Measurements from ENCODE around the gene SLC6A19.

SLC6A19 gene

DNA sequence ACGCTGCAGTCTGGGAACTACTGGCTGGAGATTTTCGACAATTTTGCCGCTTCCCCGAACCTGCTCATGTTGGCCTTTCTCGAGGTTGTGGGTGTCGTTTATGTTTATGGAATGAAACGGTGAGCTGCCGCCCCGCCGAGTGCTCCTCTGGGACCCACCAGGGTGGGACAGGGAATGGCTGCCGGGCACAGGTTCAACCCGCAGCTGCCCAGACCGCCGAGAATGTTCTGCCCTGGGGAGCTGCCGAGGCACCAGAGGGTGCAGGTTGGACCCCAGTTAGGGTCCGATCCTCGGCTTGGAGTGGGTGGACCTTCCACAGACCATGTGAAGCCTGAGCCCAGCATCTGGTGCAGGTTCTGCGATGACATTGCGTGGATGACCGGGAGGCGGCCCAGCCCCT lies 42.9 kb downstream of the SLC6A19 start:
- DNase-seq (ENCODE audit: low spot score): no peak

DNA sequence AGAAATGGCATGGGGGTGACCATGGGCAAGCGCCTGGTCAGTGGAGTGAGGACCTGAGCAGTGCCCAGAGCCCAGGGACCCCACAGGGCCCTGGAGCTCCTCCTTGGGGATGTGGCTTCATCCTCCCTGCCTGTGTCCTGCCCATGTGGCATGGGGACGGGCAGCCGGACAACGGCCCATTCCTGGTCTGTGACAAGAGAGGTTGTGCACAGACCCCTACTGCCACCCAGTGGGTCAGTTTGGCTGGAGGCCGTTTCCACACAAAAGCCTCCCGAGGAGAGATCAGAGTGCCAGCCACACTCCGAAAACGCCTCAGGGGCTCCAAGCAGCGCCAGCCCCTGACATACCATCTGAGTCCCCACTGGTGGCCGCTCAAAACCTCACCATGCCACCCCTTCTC lies 43.6 kb downstream of the SLC6A19 start:
- no peak for DNase-seq (ENCODE audit: low spot score)

DNA sequence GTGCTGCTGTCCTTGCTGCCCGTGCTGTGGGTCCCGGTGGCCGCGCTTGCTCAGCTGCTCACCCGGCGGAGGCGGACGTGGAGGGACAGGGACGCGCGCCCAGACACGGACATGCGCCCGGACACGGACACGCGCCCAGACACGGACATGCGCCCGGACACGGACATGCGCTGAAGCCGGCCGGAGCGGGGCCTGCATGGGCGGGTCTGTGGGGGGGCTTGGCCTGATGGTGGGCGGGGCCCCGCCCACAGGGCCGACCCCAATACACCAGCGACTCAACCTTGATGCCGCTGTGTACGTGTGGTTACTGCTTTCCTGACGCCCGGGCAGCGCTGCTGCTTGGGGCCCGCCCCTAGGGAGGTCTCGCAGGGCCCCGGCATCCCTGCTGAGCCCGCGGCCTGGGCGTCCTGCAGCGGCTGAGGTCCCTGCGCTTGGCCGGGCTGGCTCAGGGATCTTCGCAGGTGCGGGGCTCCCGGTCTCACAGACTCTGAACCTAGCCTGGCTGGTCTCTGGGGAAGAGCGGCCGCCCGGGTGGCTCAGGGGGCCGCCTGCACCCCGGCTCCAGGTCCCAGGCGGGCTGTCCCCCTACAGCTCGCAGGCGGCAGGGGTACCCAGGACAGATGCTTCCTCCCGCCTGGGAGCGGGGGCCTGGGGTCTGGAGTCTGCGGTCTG lies 44.6 kb downstream of the SLC6A19 start:
- no peak for DNase-seq (ENCODE audit: low spot score)

DNA sequence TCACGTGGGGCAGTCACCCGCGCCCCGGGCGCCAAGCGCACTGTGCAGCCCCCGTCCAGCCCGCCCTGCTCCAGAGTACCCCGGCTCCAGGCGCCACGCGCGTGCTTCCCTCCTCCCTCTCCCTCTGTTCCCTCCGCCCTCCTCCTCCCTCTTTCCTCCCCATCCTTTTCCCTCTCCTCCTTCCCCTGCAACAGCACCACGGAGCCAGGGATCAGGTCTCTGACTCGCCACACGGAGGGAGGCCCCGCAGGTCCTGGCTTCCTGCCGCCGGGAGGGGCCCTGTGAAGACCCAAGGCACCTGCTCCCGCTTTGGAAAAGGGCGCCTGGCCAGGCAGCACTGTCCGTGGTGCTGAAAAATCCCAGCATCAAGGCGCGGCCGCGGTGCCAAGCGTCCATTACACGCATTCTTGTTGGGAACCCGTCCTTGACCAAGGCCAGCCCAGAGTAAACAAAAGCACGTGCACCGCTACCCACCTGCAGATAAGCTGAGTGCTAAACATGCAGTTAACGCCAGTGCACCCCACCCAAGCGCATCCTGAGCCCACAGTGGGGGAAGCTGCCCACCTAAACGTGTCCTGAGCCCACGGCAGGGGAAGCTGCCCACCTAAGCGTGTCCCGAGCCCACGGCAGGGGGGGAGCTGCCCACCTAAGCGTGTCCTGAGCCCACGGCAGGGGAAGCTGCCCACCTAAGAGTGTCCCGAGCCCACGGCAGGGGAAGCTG lies 45.5 kb downstream of the SLC6A19 start:
- peak; percentile 68 for DNase-seq (ENCODE audit: low spot score)

DNA sequence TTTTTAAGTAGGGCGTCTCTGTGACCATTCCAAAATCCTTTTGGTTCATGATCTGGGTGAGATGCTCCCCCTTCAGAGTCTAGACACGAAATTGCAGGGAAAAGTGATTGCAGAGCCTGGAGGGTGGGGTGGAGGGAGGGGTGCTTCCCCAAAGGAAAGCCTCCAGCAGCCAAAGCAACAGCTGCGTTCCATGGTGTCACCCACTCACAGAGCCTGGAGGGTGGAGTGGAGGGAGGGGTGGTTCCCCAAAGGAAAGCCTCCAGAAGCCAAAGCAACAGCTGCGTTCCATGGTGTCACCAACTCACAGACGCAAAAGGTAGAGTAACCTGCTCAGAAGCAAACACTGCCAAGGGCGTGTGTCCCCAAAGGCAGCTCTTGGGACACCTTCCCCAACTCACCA lies 46.4 kb downstream of the SLC6A19 start:
- DNase-seq (ENCODE audit: low spot score): no peak

DNA sequence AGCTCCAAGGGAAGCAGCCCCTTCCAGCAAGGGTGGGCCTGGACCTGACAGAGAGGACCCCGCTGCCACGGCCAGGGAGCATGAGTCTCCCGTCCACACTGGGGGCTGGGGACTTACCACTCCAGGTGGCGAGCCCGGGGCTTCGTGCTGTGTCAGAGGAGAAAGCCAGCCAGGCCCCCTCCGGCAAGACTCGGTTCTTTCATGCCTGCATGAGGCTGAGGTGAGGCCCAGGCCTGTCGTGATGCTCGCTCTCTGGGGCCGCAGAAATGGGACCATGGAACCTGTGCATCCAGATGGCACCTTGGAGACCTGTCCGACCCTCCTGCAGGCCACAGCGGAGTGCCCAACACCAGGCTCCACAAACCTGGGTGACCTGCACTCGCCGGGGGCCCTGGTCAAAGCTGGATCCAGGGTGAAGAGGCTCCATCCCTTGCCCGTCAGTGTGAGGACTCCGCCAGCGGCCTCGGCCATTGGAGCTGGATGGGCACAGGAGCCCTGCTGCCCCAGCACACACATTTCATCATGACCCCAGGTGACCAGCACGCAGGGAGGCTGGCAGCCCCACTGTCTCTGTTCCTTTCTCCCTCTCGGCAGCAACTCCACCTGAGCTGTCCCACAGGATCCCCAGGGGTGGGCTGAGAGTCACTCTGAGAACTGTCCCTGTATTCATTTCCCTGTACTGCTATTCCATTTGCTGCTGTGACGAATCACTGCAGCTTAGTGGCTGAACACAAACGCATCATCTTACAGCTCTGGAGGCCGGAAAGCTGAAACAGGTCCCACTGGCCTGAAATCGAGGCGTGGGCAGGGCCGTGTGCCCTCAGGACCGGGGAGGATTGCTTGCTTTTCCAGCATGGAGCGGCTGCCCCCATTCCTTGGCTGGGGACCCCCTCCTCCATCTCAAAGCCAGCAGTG lies 48.2 kb downstream of the SLC6A19 start:
- DNase-seq (ENCODE audit: low spot score): no peak

DNA sequence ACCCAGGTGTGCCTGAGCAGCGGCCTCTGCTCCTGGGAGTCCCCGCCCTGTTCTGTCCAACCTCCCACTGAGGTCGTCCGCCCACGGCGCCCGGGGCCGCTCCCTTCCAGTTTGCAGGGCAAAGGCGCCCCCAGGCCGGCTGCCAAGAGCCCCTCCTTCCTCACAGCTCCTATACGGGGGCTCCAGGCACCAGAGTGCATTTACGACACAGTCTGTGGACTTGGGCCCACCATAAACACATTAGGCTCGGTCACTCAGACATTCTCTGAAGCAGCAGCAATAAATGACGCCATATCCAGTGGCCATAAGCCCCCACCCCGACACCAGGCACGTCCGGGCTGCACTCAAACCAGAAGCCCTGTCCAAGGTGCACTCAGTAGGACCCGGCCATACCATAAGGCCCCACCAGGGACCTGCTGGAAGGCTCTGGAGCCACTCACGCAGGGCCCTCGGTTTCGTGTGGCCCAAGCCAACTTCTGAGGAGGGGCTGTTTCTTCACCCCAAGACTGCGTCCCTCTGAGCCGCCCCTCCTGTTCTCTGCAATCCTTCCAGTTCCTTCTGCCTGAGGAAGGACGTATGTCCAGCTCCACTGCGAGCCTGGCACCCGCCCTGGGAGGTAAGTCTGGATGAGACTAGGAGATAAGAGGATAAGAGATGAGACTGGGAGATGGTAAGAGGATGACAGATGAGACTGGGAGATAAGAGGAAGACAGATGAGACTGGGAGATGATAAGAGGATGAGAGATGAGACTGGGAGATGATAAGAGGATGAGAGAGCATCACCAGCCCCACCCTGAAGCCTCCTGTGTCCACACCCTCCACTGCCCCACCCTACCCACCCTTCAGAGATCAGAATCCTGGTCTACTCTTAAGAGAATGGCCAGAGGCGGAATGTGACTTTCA lies 50.5 kb downstream of the SLC6A19 start:
- no peak for DNase-seq (ENCODE audit: low spot score)

DNA sequence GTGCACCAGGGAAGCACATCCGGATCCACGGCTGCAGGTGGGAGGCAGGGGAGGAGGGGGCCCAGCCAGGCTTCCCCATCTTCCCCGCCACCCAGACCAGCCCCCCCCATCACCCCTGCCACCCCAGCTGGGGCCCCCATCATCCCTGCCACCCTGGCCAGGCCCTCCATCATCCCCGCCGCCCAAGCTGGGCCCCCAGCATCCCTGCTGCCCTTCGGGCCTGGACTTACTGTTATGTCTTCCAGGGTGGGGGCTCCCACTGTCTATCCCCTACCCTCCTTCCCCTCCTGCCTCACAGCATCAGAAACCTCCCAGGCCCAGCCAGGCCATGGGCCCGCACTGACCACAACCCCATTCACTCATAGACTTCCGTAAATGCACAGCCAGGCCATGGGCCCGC lies 51.3 kb downstream of the SLC6A19 start:
- no peak for DNase-seq (ENCODE audit: low spot score)

DNA sequence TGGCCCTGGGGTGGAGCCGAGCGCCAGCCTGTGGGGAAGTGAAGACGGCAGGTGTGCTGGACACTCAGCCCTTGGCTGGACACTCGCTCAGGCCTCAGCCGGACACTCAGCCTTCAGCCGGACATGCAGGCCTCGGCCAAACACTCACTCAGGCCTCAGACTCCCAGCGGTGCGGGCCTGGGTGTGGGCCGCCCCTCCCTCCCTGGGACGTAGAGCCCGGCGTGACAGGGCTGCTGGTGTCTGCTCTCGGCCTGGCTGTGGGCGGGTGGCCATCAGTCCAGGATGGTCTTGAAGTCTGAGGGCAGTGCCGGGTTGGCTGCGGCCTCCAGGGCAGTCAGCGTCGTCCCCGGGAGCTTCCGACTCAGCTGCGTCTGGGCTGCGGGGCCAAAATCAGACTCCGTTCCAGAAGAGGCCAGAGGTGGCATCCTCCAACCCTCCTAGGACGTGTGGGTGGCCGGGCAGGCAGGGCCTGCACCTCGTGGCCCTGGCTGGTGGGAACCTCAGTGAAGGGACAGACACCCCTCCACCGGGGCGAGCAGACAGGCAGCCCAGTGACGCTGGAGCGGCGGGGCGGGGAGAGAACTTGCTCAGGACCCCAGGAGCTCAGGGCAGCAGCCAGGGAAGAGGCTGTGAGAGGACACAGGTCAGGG lies 52.2 kb downstream of the SLC6A19 start:
- DNase-seq (ENCODE audit: low spot score): no peak

DNA sequence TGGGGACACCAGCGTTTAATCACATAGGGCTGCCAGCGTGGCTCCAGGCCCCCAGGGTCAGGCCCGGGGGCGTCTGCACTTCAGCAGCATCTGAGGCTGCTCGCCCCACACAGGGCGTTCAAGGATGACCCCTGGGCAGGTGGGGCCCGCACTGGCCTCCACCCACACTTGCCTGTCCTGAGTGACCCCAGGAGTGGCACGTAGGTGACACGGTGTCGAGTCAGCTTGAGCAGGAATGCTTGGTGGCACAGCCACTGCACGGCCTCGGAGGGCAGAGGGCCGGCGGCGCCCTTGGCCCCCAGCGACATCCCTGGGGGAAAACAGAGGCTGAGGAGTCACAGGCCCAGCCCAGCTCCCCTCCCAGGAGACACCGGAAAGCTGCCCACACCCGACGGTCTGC lies 52.8 kb downstream of the SLC6A19 start:
- DNase-seq (ENCODE audit: low spot score): no peak

DNA sequence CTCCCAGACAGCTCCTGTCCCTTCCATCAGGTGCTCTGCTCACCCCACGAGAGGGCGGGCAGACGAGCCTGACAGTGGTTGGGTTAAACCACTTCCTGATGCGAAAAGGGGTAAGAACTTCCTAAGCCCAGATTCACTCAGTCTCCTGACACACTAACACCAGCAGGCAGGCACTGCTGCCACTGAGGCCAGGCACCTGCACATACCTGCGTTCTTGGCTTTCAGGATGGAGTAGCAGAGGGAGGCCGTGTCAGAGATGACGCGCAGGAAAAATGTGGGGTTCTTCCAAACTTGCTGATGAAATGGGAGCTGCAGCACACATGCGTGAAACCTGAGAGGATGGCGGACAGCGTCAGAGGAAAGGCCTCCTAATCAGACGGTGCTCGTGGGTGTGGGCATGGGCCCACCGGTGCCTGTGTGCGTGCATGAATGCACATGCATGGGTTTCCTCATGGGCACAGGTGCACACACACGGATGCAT lies 53.7 kb downstream of the SLC6A19 start:
- DNase-seq (ENCODE audit: low spot score): no peak

DNA sequence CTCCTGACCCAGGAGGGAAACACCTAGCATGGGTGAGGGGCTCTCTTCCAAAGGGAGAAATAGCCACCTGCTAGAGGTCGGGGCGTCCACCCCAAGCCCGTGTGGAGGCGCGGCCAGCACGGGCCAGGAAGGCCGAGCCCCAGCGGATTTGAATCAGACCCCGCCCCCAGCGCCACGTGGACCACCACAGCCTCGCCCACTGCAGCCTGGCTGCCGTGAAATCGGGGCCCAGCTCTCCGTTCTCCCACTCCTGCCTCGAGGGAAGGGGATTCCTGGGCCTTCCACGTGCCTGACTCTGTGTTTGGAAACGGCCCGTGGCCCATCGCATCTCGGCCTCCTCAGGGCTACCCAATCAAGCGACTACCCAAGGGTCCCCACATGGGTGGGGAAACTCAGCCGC lies 55.4 kb downstream of the SLC6A19 start:
- DNase-seq (ENCODE audit: low spot score): no peak

DNA sequence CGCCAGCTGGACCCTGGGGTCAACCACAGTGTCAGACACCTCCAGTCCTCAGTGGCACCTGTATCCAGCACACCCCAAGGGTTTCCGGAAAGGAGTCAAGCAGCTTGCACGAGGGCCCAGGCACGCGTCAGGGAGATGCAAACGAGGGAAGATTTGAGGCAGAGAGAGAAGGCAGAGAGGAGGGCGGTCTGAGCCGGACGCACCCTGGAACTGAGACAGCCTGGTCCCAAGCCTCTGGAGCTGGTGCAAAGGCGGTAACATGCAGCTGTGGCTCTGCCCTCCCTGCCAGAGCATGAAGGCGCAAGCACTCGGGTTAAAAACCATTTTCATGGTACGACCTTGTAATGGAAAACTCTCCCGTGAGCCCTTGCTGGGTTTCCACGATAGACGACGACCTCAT lies 56.0 kb downstream of the SLC6A19 start:
- DNase-seq (ENCODE audit: low spot score): no peak

DNA sequence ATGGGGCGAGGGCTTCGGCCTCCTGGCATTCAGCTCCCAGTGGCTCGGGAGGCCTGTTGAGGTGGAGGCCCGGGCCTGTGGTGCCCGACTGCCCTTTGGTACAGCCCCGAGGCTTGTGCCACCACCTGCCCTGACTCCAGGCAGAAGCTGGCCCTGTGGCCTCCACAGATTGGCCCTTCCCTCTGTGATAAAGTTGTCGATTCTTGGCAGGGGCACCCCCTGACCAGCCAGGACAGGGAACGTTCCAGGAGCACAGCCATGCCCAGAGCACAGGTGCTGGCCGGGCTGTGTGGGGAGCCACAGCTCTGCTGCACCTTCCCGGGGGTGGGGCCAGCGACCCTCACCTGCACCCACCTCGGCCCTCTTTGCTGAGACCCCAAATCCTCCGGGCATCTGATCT lies 56.4 kb downstream of the SLC6A19 start:
- DNase-seq (ENCODE audit: low spot score): no peak

DNA sequence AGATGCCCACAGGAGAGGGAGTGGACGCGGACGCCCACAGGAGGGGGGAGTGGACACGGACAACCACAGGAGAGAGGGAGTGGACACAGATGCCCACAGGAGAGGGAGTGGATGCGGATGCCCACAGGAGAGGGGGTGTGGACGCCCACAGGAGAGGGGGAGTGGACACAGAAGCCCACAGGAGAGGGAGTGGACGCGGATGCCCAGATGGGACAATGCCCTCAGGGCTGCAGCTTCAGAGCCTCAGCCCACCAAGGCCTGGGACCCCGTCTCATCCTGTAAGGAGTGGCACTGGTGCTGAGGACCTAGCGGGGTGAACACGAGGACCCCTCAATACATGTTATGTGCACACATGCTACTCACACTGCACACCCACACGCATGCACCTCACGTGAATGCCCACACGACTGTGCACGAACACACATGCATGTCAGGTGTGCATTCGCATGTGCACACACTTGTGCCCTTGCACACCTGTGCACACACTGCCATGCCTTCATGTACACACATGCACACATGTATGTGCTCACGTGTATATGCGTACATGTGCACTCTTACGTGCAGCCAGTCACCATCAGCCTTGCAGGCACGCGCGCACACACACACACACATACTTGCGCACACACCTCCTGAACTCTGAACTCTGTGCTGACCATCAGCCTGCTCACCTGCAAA lies 58.5 kb downstream of the SLC6A19 start:
- no peak for DNase-seq (ENCODE audit: low spot score)

DNA sequence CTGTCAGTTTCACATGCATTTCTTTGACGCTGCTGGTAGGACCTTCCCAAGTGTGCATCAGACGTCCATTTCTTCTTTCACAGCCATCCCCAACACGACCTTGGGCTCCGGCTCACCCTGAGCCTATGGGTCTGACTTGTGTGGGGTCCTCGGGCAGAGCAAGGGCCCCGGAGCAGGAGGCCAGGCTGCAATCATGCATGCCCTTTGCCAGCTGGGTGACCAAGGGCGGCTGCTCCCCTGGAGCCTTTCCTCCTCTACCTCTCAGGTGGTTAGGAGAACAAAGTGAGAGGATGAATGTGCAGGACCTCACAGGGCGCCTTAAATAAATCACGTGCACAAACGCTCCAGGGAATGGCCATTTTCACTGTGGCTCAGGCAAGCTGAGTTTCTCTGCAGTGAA lies 60.2 kb downstream of the SLC6A19 start:
- no peak for DNase-seq (ENCODE audit: low spot score)

DNA sequence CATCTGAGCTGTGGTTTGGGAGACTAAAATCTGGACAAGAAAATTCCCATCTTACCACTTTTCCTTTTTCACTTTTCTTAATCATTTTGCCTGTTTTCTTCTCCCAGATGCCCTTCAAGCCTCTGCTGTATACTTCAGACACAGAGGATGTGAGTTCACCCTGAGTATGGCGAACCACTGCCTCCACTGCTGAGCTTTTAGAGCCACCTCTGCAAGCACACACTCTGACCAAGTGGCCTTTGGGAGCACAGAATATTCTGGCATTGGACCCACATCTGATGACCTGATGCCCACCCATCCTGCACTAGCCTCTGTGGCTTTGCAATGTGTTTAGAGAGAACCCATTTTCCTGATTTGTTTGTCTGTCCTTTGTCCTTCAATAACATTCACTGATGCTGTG lies 61.0 kb downstream of the SLC6A19 start:
- DNase-seq (ENCODE audit: low spot score): no peak

DNA sequence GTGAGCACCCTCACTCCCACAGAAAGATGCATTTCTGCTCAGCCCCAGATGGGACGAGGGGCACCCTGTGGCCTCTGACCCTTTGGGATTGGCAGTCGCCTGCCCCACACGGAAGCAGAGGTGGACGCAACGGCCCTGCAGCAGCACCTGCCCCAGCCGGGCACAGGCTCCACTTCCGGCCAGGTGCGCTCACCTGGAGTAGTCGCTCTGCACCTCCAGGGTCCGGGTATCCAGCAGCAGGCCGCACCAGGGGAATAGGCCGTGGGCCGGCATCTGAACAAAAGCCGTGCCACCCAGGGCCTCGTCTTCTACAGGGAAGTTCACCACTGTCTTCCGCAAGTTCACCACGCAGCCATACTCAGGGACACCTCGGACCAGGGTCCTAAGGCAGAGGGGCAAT lies 62.8 kb downstream of the SLC6A19 start:
- DNase-seq (ENCODE audit: low spot score): no peak

DNA sequence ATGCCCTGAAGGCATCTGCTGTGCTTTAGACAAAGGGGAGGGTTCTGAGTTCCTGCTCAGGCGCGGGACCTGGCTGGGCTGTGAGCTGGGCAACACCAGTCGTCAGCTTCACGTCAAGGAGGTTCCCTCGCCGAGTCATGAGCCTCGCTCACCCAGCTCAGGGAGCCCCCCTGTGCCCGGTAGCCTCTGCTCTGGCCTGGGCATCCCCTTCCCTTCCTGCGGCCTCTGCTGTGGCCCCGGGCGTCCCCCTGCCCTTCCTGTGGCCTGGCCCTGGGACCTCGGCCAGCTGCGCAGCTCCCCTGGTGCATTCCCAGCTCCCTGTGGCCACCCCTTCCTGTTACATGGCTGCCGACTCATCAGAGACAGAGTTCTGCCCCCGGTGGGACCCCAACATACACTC lies 63.6 kb downstream of the SLC6A19 start:
- DNase-seq (ENCODE audit: low spot score): no peak
